ENCODE results near the gene ARID3A.

Gene ARID3A

GRCh38 chr19:924553-925086 is 1.2 kb upstream of the ARID3A start:
- Histone ChIP-seq H3K27ac (ENCODE audit: low read depth in 2 of 2, low read length in 2 of 2) (peak overlapping the region; percentile 75 to 79), H3K27me3 (ENCODE audit: control insufficient read depth in 2 of 2, insufficient read depth in 2 of 2, low read length in 2 of 2) (peaks cover 3 to 9% of the 10 kb centered on the region in 2 donors), H3K4me3 (ENCODE audit: low read length in 2 of 2) (peak overlapping the region; percentile 78 to 81), H3K9ac (ENCODE audit: low read depth in 1 of 2, low read length in 2 of 2) (peak overlapping the region; percentile 68 to 76), H3K4me1 (ENCODE audit: control insufficient read depth in 2 of 2, insufficient read depth in 2 of 2, low read length in 2 of 2) (peaks cover 9 to 10% of the 10 kb centered on the region in 2 donors), H3K9me3 (ENCODE audit: control insufficient read depth in 2 of 2, low read length in 2 of 2) (no peaks in the 10 kb centered on the region), H3K36me3 (ENCODE audit: control insufficient read depth in 2 of 2, insufficient read depth in 2 of 2, low read length in 2 of 2) (no peaks in the 10 kb centered on the region)

- Histone ChIP-seq H3K9me3 (ENCODE audit: control insufficient read depth in 2 of 2, low read length in 2 of 2) (no peaks in the 10 kb centered on the region), H3K27ac (ENCODE audit: low read depth in 2 of 2, low read length in 2 of 2) (peak overlapping the region; percentile 75 to 79), H3K36me3 (ENCODE audit: control insufficient read depth in 2 of 2, insufficient read depth in 2 of 2, low read length in 2 of 2) (no peaks in the 10 kb centered on the region), H3K4me3 (ENCODE audit: low read length in 2 of 2) (peak overlapping the region; percentile 78 to 81), H3K27me3 (ENCODE audit: control insufficient read depth in 2 of 2, insufficient read depth in 2 of 2, low read length in 2 of 2) (peaks cover 3 to 8% of the 10 kb centered on the region in 2 donors), H3K9ac (ENCODE audit: low read depth in 1 of 2, low read length in 2 of 2) (peak overlapping the region; percentile 68 to 76), H3K4me1 (ENCODE audit: control insufficient read depth in 2 of 2, insufficient read depth in 2 of 2, low read length in 2 of 2) (peaks cover 8 to 9% of the 10 kb centered on the region in 2 donors)
These were observed 729 bp upstream of the ARID3A start for GRCh38 chr19:925087-925525.

GRCh38 chr19:926323-926588 is 421 bp downstream of the ARID3A start:
- Histone ChIP-seq H3K4me1 (ENCODE audit: control insufficient read depth in 2 of 2, insufficient read depth in 2 of 2, low read length in 2 of 2) (peaks cover 5 to 9% of the 10 kb centered on the region in 2 donors), H3K9ac (ENCODE audit: low read depth in 1 of 2, low read length in 2 of 2) (peak overlapping the region; percentile 77 to 84), H3K27ac (ENCODE audit: low read depth in 2 of 2, low read length in 2 of 2) (peak overlapping the region; percentile 75 to 78), H3K9me3 (ENCODE audit: control insufficient read depth in 2 of 2, low read length in 2 of 2) (no peaks in the 10 kb centered on the region), H3K36me3 (ENCODE audit: control insufficient read depth in 2 of 2, insufficient read depth in 2 of 2, low read length in 2 of 2) (no peaks in the 10 kb centered on the region), H3K27me3 (ENCODE audit: control insufficient read depth in 2 of 2, insufficient read depth in 2 of 2, low read length in 2 of 2) (peaks cover 2% of the 10 kb centered on the region in 2 donors), H3K4me3 (ENCODE audit: low read length in 2 of 2) (peak overlapping the region; percentile 76 to 81)

GRCh38 chr19:926589-927350 is 935 bp downstream of the ARID3A start:
- Histone ChIP-seq H3K36me3 (ENCODE audit: control insufficient read depth in 2 of 2, insufficient read depth in 2 of 2, low read length in 2 of 2) (no peaks in the 10 kb centered on the region), H3K27ac (ENCODE audit: low read depth in 2 of 2, low read length in 2 of 2) (peak overlapping the region; percentile 75 to 78), H3K27me3 (ENCODE audit: control insufficient read depth in 2 of 2, insufficient read depth in 2 of 2, low read length in 2 of 2) (no peaks in the 10 kb centered on the region), H3K4me1 (ENCODE audit: control insufficient read depth in 2 of 2, insufficient read depth in 2 of 2, low read length in 2 of 2) (peaks cover 5 to 9% of the 10 kb centered on the region in 2 donors), H3K4me3 (ENCODE audit: low read length in 2 of 2) (peak overlapping the region; percentile 76 to 81), H3K9ac (ENCODE audit: low read depth in 1 of 2, low read length in 2 of 2) (peak overlapping the region; percentile 77 to 84), H3K9me3 (ENCODE audit: control insufficient read depth in 2 of 2, low read length in 2 of 2) (no peaks in the 10 kb centered on the region)

DNA sequence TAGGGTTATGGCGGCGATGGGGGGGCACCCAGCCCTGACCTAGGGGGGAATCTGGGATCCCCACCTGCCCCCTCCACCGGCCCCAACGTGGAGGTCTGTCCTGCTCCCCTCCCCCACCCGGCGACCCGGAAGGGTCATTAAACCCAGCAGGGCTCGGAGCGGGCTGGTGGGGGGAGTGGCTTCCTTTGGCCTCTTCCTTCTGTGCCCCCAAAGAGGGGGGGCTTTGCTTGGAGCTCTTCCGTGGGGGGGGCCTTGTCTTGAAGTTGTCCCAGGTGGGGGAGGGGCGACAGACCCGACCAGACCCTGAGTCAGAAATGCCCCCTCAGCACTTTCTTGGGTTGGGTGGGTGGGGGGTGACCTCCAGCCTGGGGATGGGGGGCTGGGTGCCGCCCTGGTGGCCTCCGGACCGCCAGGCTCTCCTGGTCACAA is 1.5 kb downstream of the ARID3A start:
- Histone ChIP-seq H3K4me1 (ENCODE audit: control insufficient read depth in 2 of 2, insufficient read depth in 2 of 2, low read length in 2 of 2) (peaks cover 5 to 9% of the 10 kb centered on the region in 2 donors), H3K36me3 (ENCODE audit: control insufficient read depth in 2 of 2, insufficient read depth in 2 of 2, low read length in 2 of 2) (no peaks in the 10 kb centered on the region), H3K9ac (ENCODE audit: low read depth in 1 of 2, low read length in 2 of 2) (no peak overlapping the region), H3K9me3 (ENCODE audit: control insufficient read depth in 2 of 2, low read length in 2 of 2) (no peaks in the 10 kb centered on the region), H3K4me3 (ENCODE audit: low read length in 2 of 2) (no peak overlapping the region), H3K27me3 (ENCODE audit: control insufficient read depth in 2 of 2, insufficient read depth in 2 of 2, low read length in 2 of 2) (no peaks in the 10 kb centered on the region), H3K27ac (ENCODE audit: low read depth in 2 of 2, low read length in 2 of 2) (peak overlapping the region in 1 of 2 donors; percentile 78)

GRCh38 chr19:927780-928401 is 2.1 kb downstream of the ARID3A start:
- no peaks in the 10 kb centered on the region for H3K36me3 ChIP-seq (ENCODE audit: control insufficient read depth in 2 of 2, insufficient read depth in 2 of 2, low read length in 2 of 2)
- no peaks in the 10 kb centered on the region for H3K27me3 ChIP-seq (ENCODE audit: control insufficient read depth in 2 of 2, insufficient read depth in 2 of 2, low read length in 2 of 2)
- peak overlapping the region in 1 of 2 donors; percentile 26 for H3K4me3 ChIP-seq (ENCODE audit: low read length in 2 of 2)
- peak overlapping the region in 1 of 2 donors; percentile 4 for H3K27ac ChIP-seq (ENCODE audit: low read depth in 2 of 2, low read length in 2 of 2)
- H3K9ac ChIP-seq (ENCODE audit: low read depth in 1 of 2, low read length in 2 of 2), result no peak overlapping the region
- H3K9me3 ChIP-seq (ENCODE audit: control insufficient read depth in 2 of 2, low read length in 2 of 2), result no peaks in the 10 kb centered on the region
- peaks cover 10 to 11% of the 10 kb centered on the region in 2 donors for H3K4me1 ChIP-seq (ENCODE audit: control insufficient read depth in 2 of 2, insufficient read depth in 2 of 2, low read length in 2 of 2)

- Histone ChIP-seq H3K4me3 (ENCODE audit: low read length in 2 of 2) (no peak overlapping the region), H3K36me3 (ENCODE audit: control insufficient read depth in 2 of 2, insufficient read depth in 2 of 2, low read length in 2 of 2) (no peaks in the 10 kb centered on the region), H3K9me3 (ENCODE audit: control insufficient read depth in 2 of 2, low read length in 2 of 2) (no peaks in the 10 kb centered on the region), H3K4me1 (ENCODE audit: control insufficient read depth in 2 of 2, insufficient read depth in 2 of 2, low read length in 2 of 2) (peaks cover 10 to 16% of the 10 kb centered on the region in 2 donors), H3K27me3 (ENCODE audit: control insufficient read depth in 2 of 2, insufficient read depth in 2 of 2, low read length in 2 of 2) (no peaks in the 10 kb centered on the region), H3K9ac (ENCODE audit: low read depth in 1 of 2, low read length in 2 of 2) (no peak overlapping the region), H3K27ac (ENCODE audit: low read depth in 2 of 2, low read length in 2 of 2) (peak overlapping the region in 1 of 2 donors; percentile 4)
These were observed 2.8 kb downstream of the ARID3A start for GRCh38 chr19:928471-929202.

DNA sequence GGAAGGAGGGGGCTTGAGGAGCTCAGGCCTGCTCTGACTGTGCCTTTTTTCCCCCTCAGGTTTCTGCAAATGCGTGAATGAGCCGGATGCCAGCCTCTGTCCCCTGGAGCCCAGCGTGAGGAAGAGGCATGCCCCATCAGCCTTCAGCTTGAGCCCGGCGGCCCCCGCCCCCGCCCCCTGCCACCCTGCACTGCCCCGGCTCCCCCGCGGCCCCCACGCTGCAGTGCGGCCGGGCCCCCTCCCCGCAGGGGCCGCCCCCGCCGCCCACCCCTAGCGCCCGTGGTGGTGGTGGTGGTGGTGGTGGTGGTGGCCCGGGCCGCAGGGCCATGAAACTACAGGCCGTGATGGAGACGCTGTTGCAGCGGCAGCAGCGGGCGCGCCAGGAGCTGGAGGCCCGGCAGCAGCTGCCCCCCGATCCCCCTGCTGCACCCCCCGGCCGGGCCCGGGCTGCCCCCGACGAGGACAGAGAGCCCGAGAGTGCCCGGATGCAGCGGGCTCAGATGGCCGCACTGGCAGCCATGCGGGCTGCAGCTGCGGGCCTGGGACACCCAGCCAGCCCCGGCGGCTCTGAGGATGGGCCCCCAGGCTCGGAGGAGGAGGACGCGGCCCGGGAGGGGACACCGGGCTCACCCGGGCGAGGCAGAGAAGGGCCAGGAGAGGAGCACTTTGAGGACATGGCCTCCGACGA is 3.5 kb downstream of the ARID3A start:
- no peaks in the 10 kb centered on the region for H3K36me3 ChIP-seq (ENCODE audit: control insufficient read depth in 2 of 2, insufficient read depth in 2 of 2, low read length in 2 of 2)
- peaks cover 13 to 22% of the 10 kb centered on the region in 2 donors for H3K4me1 ChIP-seq (ENCODE audit: control insufficient read depth in 2 of 2, insufficient read depth in 2 of 2, low read length in 2 of 2)
- H3K9me3 ChIP-seq (ENCODE audit: control insufficient read depth in 2 of 2, low read length in 2 of 2), result no peaks in the 10 kb centered on the region
- H3K4me3 ChIP-seq (ENCODE audit: low read length in 2 of 2), result no peak overlapping the region
- H3K27ac ChIP-seq (ENCODE audit: low read depth in 2 of 2, low read length in 2 of 2), result no peak overlapping the region
- H3K9ac ChIP-seq (ENCODE audit: low read depth in 1 of 2, low read length in 2 of 2), result no peak overlapping the region
- no peaks in the 10 kb centered on the region for H3K27me3 ChIP-seq (ENCODE audit: control insufficient read depth in 2 of 2, insufficient read depth in 2 of 2, low read length in 2 of 2)

DNA sequence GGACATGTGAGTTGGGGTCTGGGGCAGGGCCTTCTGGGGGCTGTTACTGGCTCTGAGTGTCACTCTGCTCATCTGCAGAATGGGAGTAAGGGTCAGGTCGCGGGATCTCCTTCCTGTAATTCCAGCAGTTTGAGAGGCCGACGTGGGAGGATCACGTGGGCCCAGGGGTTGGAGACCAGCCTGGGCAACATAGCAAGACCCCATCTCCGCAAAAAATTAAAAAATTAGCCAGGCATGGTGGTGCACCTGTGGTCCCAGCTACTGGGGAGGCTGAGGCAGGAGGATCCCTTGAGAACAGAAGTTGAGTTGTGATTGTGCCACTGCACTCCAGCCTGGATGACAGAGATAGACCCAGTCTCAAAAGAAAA is 4.0 kb downstream of the ARID3A start:
- Histone ChIP-seq H3K4me3 (ENCODE audit: low read length in 2 of 2) (no peak overlapping the region), H3K9ac (ENCODE audit: low read depth in 1 of 2, low read length in 2 of 2) (no peak overlapping the region), H3K4me1 (ENCODE audit: control insufficient read depth in 2 of 2, insufficient read depth in 2 of 2, low read length in 2 of 2) (peaks cover 14 to 24% of the 10 kb centered on the region in 2 donors), H3K27ac (ENCODE audit: low read depth in 2 of 2, low read length in 2 of 2) (no peak overlapping the region), H3K9me3 (ENCODE audit: control insufficient read depth in 2 of 2, low read length in 2 of 2) (no peaks in the 10 kb centered on the region), H3K27me3 (ENCODE audit: control insufficient read depth in 2 of 2, insufficient read depth in 2 of 2, low read length in 2 of 2) (no peaks in the 10 kb centered on the region), H3K36me3 (ENCODE audit: control insufficient read depth in 2 of 2, insufficient read depth in 2 of 2, low read length in 2 of 2) (no peaks in the 10 kb centered on the region)
